Measurements from ENCODE around the gene FTO.
"Not testable (repeated sequence)": the region's sequence is repeated elsewhere in the genome, so short reads cannot be mapped to it uniquely, and the experiment has no call there.

The FTO gene

GRCh38 chr16:53843084-53843483, 139.1 kb downstream of the FTO start:
- no peak overlapping the region for H3K4me3 ChIP-seq (replicated peaks in 1 of 2; ENCODE audit: low read depth in 2 of 2, low read length in 2 of 2)
- no peak for TF ChIP-seq CTCF (IDR thresholded peaks at IDR 0.05; ENCODE audit: low read depth, low read length)
- DNase-seq (ENCODE audit: low read depth in 2 of 2): no peak

- H3K4me3 ChIP-seq (replicated peaks in 1 of 2; ENCODE audit: low read depth in 2 of 2, low read length in 2 of 2): no peak overlapping the region
- TF ChIP-seq CTCF (IDR thresholded peaks at IDR 0.05; ENCODE audit: low read depth, low read length): no peak
- DNase-seq (ENCODE audit: low read depth in 2 of 2): no peak
Measured at GRCh38 chr16:53844804-53845203, 140.8 kb downstream of the FTO start.

GRCh38 chr16:53846549-53846948, 142.6 kb downstream of the FTO start:
- not testable (repeated sequence) for DNase-seq (ENCODE audit: low read depth in 2 of 2); H3K4me3 ChIP-seq (replicated peaks in 1 of 2; ENCODE audit: low read depth in 2 of 2, low read length in 2 of 2)

- no peak for DNase-seq (ENCODE audit: low read depth in 2 of 2)
- no peak overlapping the region for H3K4me3 ChIP-seq (replicated peaks in 1 of 2; ENCODE audit: low read depth in 2 of 2, low read length in 2 of 2)
- TF ChIP-seq CTCF (IDR thresholded peaks at IDR 0.05; ENCODE audit: low read depth, low read length): no peak
Measured at GRCh38 chr16:53846971-53847370, 143.0 kb downstream of the FTO start.

- no peak for DNase-seq (ENCODE audit: low read depth in 2 of 2)
- TF ChIP-seq CTCF (IDR thresholded peaks at IDR 0.05; ENCODE audit: low read depth, low read length): no peak
- H3K4me3 ChIP-seq (replicated peaks in 1 of 2; ENCODE audit: low read depth in 2 of 2, low read length in 2 of 2): no peak overlapping the region
Measured at GRCh38 chr16:53848277-53848942, 144.5 kb downstream of the FTO start.

GRCh38 chr16:53848950-53849349, 145.0 kb downstream of the FTO start:
- DNase-seq (ENCODE audit: low read depth in 2 of 2): no peak
- no peak for TF ChIP-seq CTCF (IDR thresholded peaks at IDR 0.05; ENCODE audit: low read depth, low read length)
- no peak overlapping the region for H3K4me3 ChIP-seq (replicated peaks in 1 of 2; ENCODE audit: low read depth in 2 of 2, low read length in 2 of 2)

GRCh38 chr16:53849585-53849984, 145.6 kb downstream of the FTO start:
- TF ChIP-seq CTCF (IDR thresholded peaks at IDR 0.05; ENCODE audit: low read depth, low read length): no peak
- DNase-seq (ENCODE audit: low read depth in 2 of 2): no peak
- H3K4me3 ChIP-seq (replicated peaks in 1 of 2; ENCODE audit: low read depth in 2 of 2, low read length in 2 of 2): no peak overlapping the region
